Activated gamma-delta T cell treated with anti-CD3 and anti-CD28 coated beads, Interleukin-2, amount 50 U/mL, for 16 hours (primary cell): ENCODE measurements around the gene MAPKAPK2.

Experiments used
- DNase-seq: peaks from one replicate; pipeline ENCODE4 v3.0.0-alpha.2; 2020; ENCODE audit warnings: low read depth

MAPKAPK2 gene

DNA sequence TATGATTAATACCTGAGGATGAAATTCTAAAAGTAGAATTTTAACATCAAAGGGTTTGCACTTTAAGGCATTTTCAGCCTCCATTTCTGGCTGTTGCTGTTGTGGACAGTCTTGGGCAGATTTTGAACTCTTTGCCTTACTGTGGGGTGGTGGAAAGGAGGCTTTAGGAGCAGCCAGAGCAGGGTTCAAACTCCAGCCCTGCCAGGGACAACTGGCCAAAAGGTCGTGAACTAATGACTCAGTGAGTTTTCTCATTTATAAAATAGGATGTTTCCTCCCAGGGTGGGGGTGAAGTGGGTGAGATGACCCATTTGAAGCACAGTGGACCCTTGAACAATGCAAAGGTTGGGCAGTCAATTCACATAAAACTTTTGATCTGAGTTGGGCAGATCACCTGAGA is 36.7 kb downstream of the MAPKAPK2 start:
- no peak for DNase-seq

DNA sequence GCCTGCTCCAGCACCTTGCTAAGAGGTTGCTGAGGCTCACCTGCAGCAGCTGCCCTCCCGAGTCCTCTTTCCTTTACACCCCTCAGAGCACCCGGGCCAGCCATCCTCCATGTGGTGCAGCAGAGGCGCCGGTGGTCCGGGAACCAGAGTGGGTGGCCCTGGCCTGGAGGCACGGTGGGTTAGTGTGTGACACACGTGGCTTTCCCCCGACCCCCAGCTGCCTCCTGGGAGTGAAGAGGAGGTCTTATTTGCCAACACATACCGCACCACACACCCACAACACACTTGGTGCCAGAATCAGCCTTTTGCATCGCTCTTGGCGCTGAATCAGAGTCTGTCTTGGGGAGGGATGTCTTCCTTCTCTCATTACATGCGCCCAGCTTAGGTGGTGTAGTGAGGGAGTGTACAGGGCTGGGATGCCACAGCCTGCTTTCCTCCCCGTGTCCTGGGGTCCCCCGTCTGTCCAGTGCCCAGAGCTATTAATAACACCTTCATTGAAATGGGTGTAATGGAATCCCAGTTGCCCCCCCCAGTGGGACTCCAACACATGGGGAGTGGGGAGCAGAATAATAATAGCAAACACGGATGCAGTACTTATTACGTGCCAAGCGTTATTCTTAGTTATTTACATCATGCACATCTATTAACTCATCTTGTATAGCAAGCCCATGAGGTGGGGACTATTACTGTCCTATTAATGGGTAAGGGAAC is 38.2 kb downstream of the MAPKAPK2 start:
- DNase-seq: no peak

DNA sequence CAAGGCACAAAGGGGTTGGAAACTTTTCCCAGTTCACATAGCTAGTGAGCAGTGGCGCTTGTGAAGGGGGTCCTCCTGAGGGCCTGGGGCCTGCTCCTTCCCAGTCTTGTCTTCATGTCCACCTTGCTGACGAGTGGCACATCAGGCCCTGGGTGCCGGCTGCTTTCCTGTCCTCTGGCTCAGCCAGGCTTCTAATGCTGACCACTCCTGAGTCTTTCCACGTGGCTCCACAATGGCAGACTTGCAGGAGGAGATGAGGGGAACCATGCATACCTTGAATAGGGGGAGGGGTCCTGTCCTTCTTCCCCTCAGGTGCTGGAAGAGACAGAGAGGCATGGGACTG is 38.7 kb downstream of the MAPKAPK2 start:
- DNase-seq: no peak

DNA sequence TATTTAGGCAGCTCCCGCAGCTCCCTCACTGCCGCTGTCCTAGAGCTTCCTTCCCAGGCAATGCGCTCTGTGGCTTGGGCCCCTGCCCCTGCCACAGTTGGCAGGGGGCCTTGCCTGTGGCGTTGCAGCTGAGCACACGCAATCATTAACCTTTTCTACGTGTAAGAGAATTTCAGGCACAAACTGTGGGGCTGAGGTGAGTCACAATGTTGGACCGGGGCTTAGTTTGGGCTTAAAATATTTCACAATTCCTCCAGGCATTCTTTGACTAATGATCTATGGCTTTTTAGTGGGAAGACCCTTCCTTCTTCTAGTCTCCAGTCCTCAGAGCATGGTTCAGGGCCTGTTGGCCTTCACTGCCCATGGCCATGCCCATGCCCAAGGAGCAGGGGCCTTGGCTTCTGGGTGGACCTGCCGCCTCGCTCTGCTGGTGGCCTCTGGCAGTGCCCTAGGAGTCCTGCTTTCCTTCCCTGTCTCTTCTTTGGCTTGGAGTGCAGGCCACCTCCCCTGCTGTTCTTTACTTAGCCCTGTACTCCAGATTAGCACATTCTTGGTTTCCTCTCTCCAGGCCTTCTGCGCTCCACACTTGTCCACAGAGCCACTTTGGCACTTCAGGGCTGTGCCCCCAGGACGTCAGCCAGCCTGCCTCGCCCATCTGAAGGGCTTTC is 39.2 kb downstream of the MAPKAPK2 start:
- DNase-seq: no peak

DNA sequence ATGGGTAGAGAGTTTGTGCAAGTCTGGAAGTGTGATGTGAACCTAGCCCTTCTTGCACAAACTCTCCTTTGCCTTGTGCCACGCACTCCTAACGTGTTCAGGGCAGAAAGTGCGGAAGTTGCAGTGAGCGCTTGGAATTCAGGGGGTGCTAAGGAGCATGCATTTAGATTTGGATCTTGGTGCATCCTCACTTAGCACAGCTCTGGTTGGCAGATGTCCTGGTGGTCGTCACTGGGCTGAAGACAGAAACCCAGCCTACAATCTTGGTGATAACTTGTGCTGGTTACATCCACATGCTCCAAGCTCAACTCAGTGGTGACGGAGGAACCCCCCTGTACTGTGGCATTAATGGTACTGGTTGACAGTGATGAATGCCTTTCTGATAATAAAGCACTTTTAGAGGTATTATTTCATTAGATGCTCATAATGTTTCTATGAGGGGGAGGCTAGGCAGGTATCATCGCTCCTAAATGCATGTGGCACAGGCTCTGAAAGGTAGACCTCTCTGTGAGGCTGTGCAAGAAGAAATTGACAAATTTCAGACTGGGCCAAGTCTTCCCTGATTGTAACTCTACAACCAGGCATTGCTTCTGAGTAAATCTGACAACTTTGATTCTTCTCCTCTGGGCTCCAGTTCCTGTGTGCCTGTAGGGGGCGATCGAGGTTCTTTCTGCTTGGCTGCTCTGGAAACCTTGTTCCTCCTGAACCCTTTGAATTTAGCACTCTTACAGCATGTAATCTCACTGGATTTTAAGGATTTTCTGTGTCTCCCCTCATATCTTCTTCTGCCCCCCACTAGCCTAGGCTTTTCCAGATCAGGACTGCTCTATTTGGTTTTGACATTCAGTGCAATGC is 40.6 kb downstream of the MAPKAPK2 start:
- no peak for DNase-seq

DNA sequence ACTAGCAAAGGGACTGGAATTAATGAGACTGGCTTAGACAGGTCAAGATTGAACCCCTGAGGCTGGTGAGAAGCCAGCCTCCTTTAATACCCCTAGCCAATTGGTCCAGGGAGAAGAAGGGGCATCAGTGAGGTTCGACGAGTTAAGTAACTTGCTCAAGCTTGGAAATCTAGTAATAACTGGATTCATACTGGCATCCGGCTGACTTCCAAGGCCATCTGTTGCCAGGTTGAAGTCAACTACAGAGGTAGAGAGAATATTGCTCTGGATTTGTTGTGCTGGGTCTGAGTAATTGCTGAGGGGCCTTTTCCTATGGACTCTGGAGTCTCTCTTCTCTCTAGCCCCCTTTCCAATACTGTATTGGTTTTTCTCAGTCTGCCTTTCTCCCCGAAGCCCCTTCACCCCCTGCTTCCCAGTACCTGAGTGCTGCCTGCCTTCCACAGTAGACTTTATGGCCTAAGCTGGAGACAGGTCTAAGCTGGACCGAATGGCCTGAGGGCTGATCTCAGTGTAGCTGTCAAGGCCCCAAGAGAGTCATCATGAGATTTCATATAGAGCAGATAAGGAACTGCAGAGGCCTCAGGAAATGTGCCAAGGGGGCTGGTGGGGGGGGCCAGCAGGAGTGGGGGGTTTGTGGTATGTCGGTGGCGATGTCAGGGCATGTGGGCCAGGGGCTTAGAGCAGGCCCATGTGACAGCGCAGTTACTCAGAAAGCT is 43.4 kb downstream of the MAPKAPK2 start:
- no peak for DNase-seq

DNA sequence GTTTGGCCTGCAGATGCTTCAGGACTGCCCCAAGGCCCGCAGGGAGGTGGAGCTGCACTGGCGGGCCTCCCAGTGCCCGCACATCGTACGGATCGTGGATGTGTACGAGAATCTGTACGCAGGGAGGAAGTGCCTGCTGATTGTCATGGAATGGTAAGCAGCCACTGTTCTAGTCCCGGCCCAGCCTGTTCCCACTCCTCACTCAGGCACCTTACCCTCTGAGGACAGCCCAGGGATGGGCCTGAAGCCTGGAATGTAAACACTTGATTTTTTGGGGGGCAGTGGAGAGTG is 43.9 kb downstream of the MAPKAPK2 start:
- no peak for DNase-seq

DNA sequence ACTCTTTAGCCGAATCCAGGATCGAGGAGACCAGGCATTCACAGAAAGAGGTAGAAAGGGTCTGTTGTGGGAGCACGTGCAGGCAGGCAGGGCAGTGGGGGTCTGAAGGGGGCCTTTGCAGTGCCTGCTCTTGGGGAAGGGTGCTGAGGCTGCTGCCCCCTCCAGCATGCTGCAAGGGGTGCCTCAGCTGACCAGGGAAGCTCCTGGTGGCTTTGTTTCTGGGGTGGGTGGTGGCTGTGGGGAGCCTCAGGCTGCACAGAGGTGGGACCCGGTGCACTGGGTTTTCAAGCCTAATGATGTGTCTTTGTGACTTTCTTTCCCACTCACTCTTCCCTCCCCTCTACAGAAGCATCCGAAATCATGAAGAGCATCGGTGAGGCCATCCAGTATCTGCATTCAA is 44.3 kb downstream of the MAPKAPK2 start:
- DNase-seq: no peak

DNA sequence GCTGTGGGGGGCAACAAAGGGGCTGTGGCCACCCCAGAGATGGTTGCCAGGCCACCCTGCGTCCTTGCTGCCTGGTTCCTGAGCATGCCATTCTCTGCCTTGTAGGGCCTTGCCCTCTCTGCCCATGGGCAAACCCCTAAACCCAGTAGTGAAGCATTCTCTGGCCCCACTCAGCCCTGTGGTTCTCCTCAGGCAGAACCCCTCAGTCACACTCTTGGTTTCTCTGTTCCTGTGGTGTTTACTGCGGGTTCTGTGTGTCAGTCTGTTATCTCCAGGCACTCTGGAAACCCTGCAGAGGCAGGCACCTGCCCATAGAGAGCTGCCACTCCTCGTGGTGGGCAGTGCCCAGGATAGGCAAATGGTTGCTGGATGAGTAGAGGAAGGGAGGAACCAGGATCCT is 44.8 kb downstream of the MAPKAPK2 start:
- no peak for DNase-seq

DNA sequence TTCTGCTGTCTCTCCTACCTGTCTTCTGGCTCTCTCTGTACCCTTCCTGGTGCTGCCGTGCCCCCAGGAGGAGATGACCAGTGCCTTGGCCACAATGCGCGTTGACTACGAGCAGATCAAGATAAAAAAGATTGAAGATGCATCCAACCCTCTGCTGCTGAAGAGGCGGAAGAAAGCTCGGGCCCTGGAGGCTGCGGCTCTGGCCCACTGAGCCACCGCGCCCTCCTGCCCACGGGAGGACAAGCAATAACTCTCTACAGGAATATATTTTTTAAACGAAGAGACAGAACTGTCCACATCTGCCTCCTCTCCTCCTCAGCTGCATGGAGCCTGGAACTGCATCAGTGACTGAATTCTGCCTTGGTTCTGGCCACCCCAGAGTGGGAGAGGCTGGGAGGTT is 47.8 kb downstream of the MAPKAPK2 start:
- DNase-seq: no peak

DNA sequence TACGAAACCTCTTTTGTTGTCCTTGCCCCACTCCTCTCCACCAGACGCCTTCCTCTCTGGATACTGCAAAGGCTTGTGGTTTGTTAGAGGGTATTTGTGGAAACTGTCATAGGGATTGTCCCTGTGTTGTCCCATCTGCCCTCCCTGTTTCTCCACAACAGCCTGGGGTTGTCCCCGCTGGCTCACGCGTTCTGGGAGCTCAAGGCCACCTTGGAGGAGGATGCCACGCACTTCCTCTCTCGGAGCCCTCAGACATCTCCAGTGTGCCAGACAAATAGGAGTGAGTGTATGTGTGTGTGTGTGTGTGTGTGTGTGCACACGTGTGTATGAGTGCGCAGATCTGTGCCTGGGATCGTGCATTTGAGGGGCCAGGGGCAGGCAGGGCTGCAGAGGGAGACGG is 48.3 kb downstream of the MAPKAPK2 start:
- no peak for DNase-seq

DNA sequence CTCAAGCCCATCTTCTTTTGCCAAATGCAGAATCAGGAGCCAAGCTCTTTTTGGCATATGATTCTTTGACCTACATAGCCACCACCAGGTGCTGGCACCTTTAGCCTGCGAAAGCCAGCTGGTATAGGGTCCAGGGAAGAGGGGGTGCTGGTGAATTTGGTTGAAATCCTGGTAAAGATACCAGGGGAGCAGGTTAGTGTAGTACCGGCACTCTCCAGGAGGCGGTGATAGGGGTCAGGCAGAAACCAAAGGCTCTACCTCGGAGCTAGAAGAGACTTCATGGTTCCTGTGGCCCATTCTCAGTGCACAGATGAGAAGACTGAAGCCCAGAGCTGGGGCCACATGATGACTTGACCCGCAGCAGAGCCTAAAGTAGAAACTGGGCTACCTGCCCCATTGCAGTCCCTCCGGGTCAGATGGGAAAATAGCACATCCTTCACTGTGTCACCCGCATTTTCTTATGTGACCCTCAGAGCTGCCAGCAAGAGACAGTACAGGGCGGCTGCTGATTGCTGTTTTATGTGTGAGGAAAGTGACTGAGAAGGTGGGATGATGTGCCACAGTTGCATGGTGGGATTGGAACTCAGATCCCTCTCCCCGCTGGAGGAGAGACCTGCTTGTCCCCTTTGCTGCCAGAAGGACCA is 49.9 kb downstream of the MAPKAPK2 start:
- peak; percentile 73 for DNase-seq

DNA sequence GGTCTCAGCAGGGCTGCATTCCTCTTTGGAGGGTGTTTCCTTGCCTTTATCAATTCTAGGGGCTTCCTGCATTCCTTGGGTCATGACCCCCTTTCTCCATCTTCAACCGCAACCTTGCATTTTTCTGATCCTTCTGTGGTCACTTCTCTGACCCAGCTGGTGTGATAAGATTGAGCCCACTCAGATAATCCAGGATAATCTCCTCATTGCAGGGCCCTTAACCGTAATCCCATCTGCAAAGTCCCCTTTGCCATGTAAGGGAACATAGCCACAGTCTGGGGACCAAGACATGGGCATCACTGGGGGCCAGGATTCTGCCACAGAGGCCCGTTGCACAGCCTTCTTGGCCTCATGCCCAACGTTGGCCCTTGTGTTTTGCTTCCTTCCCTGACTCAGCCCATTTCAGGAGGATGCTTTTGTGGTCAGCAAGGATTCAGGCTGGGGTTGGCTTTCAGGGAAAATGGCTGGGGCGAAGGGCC is 50.9 kb downstream of the MAPKAPK2 start:
- DNase-seq: no peak

DNA sequence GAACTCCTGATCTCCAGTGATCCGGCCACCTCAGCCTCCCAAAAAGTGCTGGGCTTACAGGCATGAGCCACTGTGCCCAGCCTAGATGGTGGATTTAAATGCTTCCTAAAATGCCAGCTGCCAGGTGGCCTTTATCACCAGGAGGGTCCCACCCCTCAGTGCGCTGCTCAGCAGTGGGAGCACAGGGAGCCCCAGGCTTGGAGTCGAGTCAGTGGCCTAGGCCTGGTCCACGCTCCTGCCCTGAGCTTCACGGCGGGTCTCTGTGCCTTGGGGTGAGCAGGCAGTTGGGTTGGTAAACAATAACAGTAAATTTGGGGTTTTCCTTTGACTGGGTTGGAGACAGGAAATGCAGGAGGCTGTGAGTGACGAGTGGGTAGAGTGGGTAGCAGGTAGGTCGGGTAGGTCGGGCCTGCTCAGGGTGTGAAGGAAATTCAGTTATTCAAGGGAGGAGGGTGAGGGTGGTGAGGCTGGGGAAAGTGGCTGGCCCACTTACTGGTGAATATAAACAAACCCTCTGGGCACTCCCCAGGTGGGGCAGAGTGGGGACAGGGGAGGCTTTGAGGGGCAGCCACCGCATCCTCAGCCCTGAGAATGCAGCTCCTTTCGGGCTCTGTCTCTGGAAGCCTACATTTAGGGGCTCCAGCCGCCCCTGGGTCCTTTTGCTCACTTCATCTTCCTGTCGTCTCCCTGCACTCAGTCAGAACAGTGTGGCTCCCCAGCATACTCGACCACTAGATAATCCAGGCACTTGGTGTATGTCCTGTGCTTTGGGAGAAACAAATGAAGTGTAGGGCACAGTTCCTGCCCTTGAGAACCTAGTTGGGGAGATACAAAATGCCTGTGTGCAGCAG is 52.4 kb downstream of the MAPKAPK2 start:
- peak; percentile 51 for DNase-seq

DNA sequence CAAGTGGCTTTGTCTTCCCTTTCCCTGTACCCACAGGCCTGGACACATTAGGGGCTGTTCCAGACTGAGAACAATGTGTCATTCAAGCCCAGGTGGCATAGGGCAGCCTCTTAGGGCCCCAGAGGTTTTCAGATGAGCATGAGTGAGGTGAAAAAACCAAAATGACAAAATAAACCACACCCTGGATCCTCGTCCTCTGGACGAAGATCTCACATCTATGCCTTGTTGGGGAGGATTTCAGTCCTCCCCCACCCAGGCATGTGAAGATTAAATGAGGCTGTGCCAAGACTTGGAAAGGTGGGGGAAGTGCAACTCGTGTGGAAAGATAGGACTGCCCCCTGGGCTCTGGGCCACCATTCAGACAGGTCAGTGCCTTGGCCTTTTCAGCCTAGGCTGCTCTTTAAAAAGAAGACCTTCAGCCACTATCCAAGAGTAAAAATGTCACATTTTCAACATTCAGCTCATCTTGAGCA is 53.1 kb downstream of the MAPKAPK2 start:
- no peak for DNase-seq

DNA sequence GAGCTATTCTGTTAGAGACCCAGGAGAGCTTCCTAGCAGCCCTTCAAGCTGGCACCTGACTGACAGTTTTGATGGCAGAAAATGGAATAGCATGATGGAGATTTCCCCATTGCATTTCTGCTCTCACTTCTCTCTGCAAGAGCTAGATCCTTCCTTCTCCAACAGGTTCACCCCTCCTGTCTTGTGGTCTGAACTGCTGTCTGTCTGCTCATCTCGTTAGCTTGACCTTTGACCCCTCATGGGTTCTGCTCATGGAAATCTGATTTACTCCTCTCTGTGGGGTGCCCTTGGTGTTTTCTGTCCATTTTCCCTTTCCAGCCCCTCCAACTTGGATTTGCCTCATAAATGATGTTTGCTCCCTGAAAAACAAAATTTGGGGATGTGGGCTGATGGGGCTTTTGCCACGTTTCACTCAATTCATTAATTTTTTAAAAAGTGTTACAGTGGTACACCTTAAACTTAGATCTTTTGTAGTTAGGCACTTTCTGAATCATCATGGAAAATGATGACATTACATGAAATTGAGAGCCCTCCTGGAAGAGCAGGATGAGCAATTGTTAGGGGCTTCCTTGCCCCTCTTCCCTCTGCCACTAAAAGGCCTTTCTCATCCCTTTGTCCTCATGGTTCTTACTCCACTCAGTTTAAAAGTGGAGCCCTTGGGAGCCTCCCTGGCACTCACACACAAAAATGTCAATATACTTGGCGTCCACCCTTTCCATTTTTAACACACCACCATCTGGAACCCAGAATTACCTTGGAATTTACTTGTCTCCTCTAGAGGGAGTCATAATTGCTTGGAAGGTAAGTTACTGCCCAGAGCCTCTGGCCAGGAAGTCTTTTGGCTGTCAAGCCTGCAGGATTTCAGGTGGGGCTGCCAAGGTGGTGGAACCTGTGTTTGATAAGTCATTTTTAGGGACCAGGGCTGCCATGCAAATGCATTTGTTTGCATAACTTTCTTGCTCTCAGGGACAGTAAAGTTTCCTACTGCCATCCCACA is 54.0 kb downstream of the MAPKAPK2 start:
- no peak for DNase-seq

DNA sequence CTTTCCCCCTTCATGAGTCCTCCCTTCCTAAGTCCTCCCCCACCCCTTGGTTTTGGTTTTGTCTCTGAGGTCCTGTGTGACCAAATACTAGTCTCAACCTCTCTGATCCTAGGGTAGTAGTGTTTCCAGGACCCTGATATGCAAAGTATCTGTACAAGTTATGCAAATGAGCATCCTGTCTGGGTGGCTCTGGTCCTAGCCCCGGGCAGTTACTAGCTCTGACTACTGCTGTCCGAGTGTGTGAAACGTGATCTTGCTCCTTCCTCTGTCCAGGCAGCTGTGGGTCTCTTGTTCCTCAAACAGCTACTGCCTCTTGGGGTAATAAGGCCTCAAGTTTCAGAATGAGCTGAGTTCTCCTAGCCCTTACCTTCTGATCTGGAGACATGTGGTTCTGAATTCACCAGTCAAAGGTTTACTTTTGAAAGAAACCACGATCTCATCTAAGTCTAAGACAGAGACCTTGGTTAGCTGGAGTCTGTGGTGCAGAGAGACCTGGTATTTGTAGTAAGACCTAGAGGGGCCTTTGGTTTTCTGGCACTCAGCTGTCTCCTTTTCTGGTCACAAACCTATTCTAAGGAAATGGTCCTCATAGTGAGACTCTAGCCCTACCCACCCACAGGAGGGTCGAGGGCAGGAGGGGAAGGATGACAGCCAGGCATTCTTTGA is 54.8 kb downstream of the MAPKAPK2 start:
- no peak for DNase-seq

DNA sequence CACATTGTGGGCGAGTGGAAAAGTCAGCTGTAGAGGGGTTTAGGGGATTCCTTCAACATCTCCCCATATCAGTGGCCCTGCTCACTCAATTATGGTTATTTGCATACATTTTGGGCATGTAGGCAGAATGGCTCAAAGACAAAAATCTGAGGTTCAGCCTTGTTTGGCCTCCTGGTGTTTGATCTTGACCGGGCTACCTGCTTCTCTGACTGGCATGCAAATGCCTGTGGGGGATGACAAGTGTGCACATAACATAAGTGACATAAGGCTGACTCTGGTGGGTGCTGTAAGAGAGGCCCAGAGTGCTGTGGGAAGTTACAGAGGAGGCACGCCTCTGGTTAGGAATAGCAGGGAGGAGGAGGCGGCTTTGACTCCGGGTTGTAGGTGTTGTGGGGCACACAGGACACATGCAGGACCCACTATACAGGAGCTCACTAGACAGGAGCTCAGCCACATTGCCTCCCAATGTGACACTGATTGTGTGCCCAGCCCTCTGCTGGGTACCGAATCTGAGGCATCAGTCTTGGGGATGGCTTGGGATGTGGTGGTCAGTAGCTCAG is 56.5 kb downstream of the MAPKAPK2 start:
- no peak for DNase-seq
